Stomach (tissue), 9 donors: Measurements from ENCODE around the gene COL6A5. TPM values are rescaled to one million over a fixed set of nuclear protein-coding genes. Genes with fewer than 3 reads are reported as not detected.
"Not testable (repeated sequence)": the region's sequence is repeated elsewhere in the genome, so short reads cannot be mapped to it uniquely, and the experiment has no call there.

ENCODE experiments used
- DNase-seq, 2 donors: peaks; one replicate each; pipeline versions ENCODE4 v3.0.0 to v3.0.0-alpha.2; 2013 to 2019
- H3K27ac ChIP-seq, 5 donors: fragments of 200-600 bp in 4 of 5; sonication (generic) in 4 of 5; one replicate each; pipeline ENCODE4 v1.5.1; 2013 to 2019; ENCODE audit warnings: mild to moderate bottlenecking in 1 of 5, moderate library complexity in 1 of 5
- H3K27me3 ChIP-seq, 3 donors: fragments of 200-600 bp; sonication (generic); one replicate each; pipeline ENCODE4 v1.5.1; 2017 to 2019; ENCODE audit warnings: mixed run types in 1 of 3
- H3K36me3 ChIP-seq, 4 donors: fragments of 200-600 bp; sonication (generic); 1 replicate in 3 of 4; 2 replicates in 1 of 4; pipeline ENCODE4 v1.5.1; 2016 to 2019
- H3K4me1 ChIP-seq, 4 donors: fragments of 200-600 bp; sonication (generic); one replicate each; pipeline ENCODE4 v1.5.1; 2016 to 2019
- H3K4me3 ChIP-seq, 4 donors: fragments of 200-600 bp; sonication (generic) in 3 of 4; one replicate each; pipeline ENCODE4 v1.5.1; 2016 to 2019; ENCODE audit warnings: mild to moderate bottlenecking in 1 of 4
- H3K9me3 ChIP-seq, 4 donors: fragments of 200-600 bp; sonication (generic); one replicate each; pipeline ENCODE4 v1.5.1; 2016 to 2019
- EP300 ChIP-seq: sonication (generic); formaldehyde crosslinking; IDR thresholded peaks from one replicate; pipeline ENCODE4 v1.6.1; 2017; ENCODE audit warnings: antibody characterized with exemption
- POLR2A ChIP-seq, 4 donors: fragments of 450-650 bp; IDR thresholded peaks; one replicate each; pipeline ENCODE4 v1.6.1; 2016; ENCODE audit warnings: antibody characterized with exemption in 4 of 4, control low read depth in 2 of 4, mild to moderate bottlenecking in 1 of 4, moderate library complexity in 1 of 4
- POLR2AphosphoS5 ChIP-seq, 3 donors: sonication (generic); formaldehyde crosslinking; IDR thresholded peaks; one replicate each; pipeline ENCODE4 v1.6.1; 2016; ENCODE audit warnings: antibody characterized with exemption in 3 of 3
- WGBS, 5 donors: extraction: QIAGEN DNeasy Blood & Tissue Kit in 3 of 5; methylation state at CpG; one replicate each; pipeline versions ENCODE4 v1.1.5 to v1.1.7; 2013 to 2018; 5-methylcytosine and 5-hydroxymethylcytosine counted together
- intact Hi-C: fragments of 100-400 bp; cut with DNase I; formaldehyde crosslinking; loops from one replicate; pipeline ENCODE4 v1.15.1; 2023; ENCODE audit warnings: low total_unique reads
- polyA plus RNA-seq, 3 donors: library from polyadenylated mRNA; stranded (reverse); fragments of 200-250 nt; gene quantifications; one replicate each; pipeline ENCODE4 v1.2.3, GENCODE V29; 2013
- total RNA-seq, 5 donors: library from RNA; depleted of rRNA; stranded (reverse); fragments of >200 nt; gene quantifications; one replicate each; pipeline versions ENCODE4 v1.1.0 to v1.2.3, GENCODE V29; 2014 to 2016
- TF ChIP-seq, protein P1 (sequence below), 7 experiments: fragments of 450-650 bp in 4 of 7; fragments of 200-600 bp in 3 of 7; sonication (generic) in 3 of 7; IDR thresholded peaks; one replicate each; pipeline ENCODE4 v1.5.1; 2016 to 2019; ENCODE audit warnings: antibody characterized with exemption in 7 of 7, control low read depth in 2 of 7, mild to moderate bottlenecking in 1 of 7
- donor health status: healthy with polysubstance abuse.
- donor health status: Bipolar disorder and iron deficiency.
- donor health status: healthy.

The COL6A5 gene
- total and polyA plus RNA-seq, 8 donors: 0.05 to 3.3 (median 0.59) TPM; not detected in 2

DNA sequence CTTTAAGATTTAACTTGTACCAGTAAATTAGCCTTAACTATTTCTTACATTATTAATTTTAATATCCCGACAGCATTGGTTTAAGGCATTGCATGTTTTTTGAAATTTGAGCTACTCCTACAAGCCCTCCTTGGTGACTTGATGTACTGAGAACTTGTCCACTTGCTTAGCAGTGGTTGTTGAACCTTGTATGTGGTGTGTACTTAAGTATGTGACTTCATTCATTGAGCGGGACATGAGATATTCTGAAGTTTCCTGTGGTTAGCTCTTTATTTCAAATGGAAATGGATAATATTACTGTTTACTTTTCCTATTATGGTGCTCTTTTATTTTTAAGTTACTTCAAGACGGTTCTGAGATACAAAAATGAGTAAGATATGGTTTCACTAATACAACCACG lies 3.6 kb upstream of the COL6A5 start:
- peaks cover 0 to 22% (median 13%) of the 10 kb centered on the region in 4 donors for H3K9me3 ChIP-seq
- DNase-seq: no peak
- 71 to 77% (median 75%) methylated on average over 4 of the region's 4 CpGs for WGBS, 5 donors
- intact Hi-C loops: no loop called here
- H3K4me1 ChIP-seq: peaks cover 0 to 9% (median 4%) of the 10 kb centered on the region in 4 donors
- no peaks in the 10 kb centered on the region for H3K36me3 ChIP-seq
- H3K4me3 ChIP-seq: no peak overlapping the region
- H3K27ac ChIP-seq: no peak overlapping the region
- H3K27me3 ChIP-seq: peaks cover 0 to 23% (median 16%) of the 10 kb centered on the region in 3 donors
- TF ChIP-seq, protein P1, sequence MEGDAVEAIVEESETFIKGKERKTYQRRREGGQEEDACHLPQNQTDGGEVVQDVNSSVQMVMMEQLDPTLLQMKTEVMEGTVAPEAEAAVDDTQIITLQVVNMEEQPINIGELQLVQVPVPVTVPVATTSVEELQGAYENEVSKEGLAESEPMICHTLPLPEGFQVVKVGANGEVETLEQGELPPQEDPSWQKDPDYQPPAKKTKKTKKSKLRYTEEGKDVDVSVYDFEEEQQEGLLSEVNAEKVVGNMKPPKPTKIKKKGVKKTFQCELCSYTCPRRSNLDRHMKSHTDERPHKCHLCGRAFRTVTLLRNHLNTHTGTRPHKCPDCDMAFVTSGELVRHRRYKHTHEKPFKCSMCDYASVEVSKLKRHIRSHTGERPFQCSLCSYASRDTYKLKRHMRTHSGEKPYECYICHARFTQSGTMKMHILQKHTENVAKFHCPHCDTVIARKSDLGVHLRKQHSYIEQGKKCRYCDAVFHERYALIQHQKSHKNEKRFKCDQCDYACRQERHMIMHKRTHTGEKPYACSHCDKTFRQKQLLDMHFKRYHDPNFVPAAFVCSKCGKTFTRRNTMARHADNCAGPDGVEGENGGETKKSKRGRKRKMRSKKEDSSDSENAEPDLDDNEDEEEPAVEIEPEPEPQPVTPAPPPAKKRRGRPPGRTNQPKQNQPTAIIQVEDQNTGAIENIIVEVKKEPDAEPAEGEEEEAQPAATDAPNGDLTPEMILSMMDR (IDR thresholded peaks at IDR 0.05): no peak
- TF ChIP-seq EP300: no peak

DNA sequence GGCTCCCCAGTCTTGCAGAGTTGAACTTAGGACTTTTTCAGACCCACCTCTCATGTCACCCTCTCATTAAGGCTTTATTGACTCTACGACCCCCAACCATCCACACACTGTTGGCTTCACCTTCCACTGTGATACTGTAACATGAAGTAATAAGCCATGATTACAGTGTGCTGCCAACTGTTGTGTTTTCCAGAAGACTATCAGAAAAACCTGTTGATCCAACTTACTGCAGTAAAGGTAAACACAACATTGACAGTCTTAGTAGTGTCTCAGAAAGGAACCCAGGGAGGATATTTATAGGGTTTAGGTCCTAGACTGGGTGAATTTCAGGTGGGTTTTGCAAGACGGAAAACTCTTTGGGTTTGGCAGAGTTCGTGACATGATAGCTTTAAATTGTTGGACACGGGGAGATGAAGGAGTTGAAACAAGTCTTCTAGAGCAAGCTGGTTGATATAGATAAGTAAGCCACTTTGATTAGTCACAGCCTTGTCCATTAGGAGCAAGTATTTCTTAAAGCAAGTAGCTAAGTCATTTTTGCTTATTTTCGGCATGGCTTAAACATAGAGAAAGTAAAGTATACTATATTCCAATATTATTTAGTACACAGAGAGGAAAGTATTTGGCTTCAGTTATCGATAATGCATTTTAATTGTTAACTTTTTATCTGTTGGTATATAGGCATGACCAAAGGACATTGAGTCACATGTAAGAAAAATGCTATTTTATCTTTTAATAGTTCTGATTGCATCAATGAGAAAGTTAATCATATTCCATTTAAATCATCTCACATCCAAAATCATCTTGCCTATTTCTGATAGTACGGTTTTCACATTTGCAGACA lies 2.4 kb upstream of the COL6A5 start:
- H3K27ac ChIP-seq: no peak overlapping the region
- no peak for DNase-seq
- no peak overlapping the region for H3K4me3 ChIP-seq
- H3K9me3 ChIP-seq: peaks cover 0 to 11% (median 5%) of the 10 kb centered on the region in 4 donors
- intact Hi-C loops: no loop called here
- no peaks in the 10 kb centered on the region for H3K36me3 ChIP-seq
- peaks cover 0 to 29% (median 16%) of the 10 kb centered on the region in 3 donors for H3K27me3 ChIP-seq
- 69 to 75% (median 72%) methylated on average over 7 of the region's 7 CpGs for WGBS, 5 donors
- peaks cover 0 to 9% (median 4%) of the 10 kb centered on the region in 4 donors for H3K4me1 ChIP-seq
- TF ChIP-seq POLR2A (IDR thresholded peaks at IDR 0.05) (no peak), POLR2AphosphoS5 (IDR thresholded peaks at IDR 0.05) (no peak), EP300 (no peak)
- TF ChIP-seq, protein P1 (IDR thresholded peaks at IDR 0.05): no peak

DNA sequence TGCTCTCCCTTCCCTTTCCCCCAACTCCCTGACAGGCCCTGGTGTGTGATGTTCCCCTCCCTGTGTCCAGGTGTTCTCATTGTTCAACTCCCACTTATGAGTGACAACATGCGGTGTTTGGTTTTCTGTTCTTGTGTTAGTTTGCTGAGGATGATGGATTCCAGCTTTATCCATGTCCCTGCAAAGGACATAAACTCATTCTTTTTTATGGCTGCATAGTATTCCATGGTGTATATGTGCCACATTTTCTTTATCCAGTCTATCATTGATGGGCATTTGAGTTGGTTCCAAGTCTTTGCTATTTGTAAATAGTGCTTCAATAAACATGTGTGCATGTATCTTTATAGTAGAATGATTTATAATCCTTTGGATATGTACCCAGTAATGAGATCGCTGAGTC lies 2.8 kb downstream of the COL6A5 start:
- H3K9me3 ChIP-seq, H3K36me3 ChIP-seq, H3K4me3 ChIP-seq, H3K4me1 ChIP-seq, H3K27ac ChIP-seq, intact Hi-C loops, DNase-seq: not testable (repeated sequence)
- WGBS, 5 donors: 88 to 96% (median 91%) methylated on average over 2 of the region's 2 CpGs
- peaks cover 0 to 31% (median 16%) of the 10 kb centered on the region in 3 donors for H3K27me3 ChIP-seq

DNA sequence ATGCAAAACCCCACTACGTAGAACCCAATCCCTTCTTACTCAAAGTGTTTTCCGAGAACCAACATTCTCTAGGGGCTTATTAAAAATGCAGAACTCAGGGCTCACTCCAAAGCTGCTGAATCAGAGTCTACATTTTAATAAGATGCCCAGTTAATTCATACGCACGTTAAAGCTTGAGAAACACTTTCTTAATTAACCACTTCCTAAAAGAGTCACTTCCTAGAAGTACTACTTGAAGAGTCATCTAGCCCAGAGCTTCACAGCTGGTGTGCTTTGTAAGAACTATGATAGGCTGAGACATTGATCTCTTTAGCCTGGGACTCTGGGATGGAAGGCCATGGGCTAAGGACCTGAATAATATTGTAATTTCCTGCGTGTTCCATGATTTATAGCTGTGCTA lies 9.0 kb downstream of the COL6A5 start:
- WGBS, 5 donors: 70 to 83% (median 79%) methylated on average over 5 of the region's 5 CpGs
- Histone ChIP-seq H3K27ac (no peak overlapping the region), H3K4me3 (no peak overlapping the region)

More for the DNA sequence above, 9.0 kb downstream of the COL6A5 start:
- H3K27me3 ChIP-seq: no peaks in the 10 kb centered on the region
- intact Hi-C loops: no loop called here
- no peaks in the 10 kb centered on the region for H3K9me3 ChIP-seq
- no peak for DNase-seq
- no peaks in the 10 kb centered on the region for H3K4me1 ChIP-seq
- TF ChIP-seq POLR2A (IDR thresholded peaks at IDR 0.05) (no peak), EP300 (no peak), POLR2AphosphoS5 (IDR thresholded peaks at IDR 0.05) (no peak)
- TF ChIP-seq, protein P1 (IDR thresholded peaks at IDR 0.05): no peak
- H3K36me3 ChIP-seq: no peaks in the 10 kb centered on the region
